Central memory CD8-positive, alpha-beta T cell (primary cell): Measurements from ENCODE around the gene GOLGA2.
A peak's percentile ranks its signal among the peaks of the same experiment; 100 is the strongest.

ENCODE experiments used
- ATAC-seq: fragments of 150-1000 bp; cut with Tn5 transposase; replicated peaks from 2 replicates; pipeline ENCODE4 v1.10.0; 2022; ENCODE audit warnings: mild to moderate bottlenecking, moderate FRiP score, moderate number of reproducible peaks; ENCODE audit not compliant: poor library complexity, severe bottlenecking; ENCODE audit errors: extremely low read depth
- DNase-seq, 2 donors: peaks; one replicate each; pipeline ENCODE4 v3.0.0; 2021; ENCODE audit warnings: low spot score in 2 of 2
- H3K27ac Mint-ChIP-seq: one replicate; pipeline ENCODE4 v1.8.0; 2022; ENCODE audit warnings: low read depth, mild to moderate bottlenecking, moderate library complexity, mixed read lengths
- H3K27me3 Mint-ChIP-seq: one replicate; pipeline ENCODE4 v1.8.0; 2022; ENCODE audit warnings: mixed read lengths
- H3K36me3 Mint-ChIP-seq: one replicate; pipeline ENCODE4 v1.8.0; 2022; ENCODE audit warnings: mild to moderate bottlenecking, moderate library complexity, mixed read lengths; ENCODE audit not compliant: insufficient read depth
- H3K4me1 Mint-ChIP-seq: one replicate; pipeline ENCODE4 v1.8.0; 2022; ENCODE audit warnings: mixed read lengths
- H3K4me3 Mint-ChIP-seq: one replicate; pipeline ENCODE4 v1.8.0; 2022; ENCODE audit warnings: mild to moderate bottlenecking, moderate library complexity, mixed read lengths
- H3K9me3 Mint-ChIP-seq: one replicate; pipeline ENCODE4 v1.8.0; 2022; ENCODE audit warnings: mixed read lengths

GOLGA2 gene

DNA sequence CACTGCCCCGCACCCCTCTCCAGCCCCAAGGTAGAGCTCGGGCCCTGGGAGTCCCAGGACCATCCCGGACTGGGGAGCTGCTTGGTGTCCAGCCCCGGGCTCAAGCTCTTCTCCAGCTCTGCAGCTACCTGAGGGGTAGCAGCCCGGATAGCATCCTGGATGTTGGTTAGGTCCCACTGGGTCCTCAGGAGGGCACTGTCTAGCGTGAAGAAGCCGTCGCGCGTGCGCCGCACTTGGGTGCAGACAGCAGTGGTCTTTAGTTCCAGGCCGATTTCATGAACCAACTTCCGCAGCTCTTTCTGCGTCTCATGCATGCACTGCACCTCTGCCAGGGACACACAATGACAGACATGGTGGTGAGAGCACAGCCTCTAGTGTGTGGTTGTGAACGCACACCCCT is 33.7 kb upstream of the GOLGA2 start:
- peaks cover 34% of the 10 kb centered on the region for H3K36me3 Mint-ChIP-seq
- DNase-seq (no peak), ATAC-seq (no peak)
- no peak overlapping the region for H3K4me3 Mint-ChIP-seq
- H3K4me1 Mint-ChIP-seq = no peaks in the 10 kb centered on the region
- H3K27ac Mint-ChIP-seq = no peak overlapping the region
- no peaks in the 10 kb centered on the region for H3K27me3 Mint-ChIP-seq
- no peaks in the 10 kb centered on the region for H3K9me3 Mint-ChIP-seq

DNA sequence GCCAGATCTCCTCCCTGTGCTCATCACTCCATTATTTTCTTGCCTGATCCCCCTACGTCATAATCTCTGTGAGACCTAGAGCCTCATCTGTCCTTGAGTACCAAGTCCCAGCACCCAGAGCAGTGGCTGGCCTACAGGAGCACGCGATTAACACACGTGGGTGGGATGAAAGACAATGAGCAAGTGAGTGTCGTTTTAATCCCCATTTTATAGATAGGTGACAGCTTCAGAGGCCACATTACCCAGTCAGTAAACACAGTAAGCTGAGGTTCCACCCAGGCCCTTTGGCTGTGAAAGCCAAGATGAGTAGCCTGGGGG is 29.1 kb upstream of the GOLGA2 start:
- Mint-ChIP-seq H3K36me3 (peaks cover 11% of the 10 kb centered on the region), H3K4me3 (no peak overlapping the region), H3K27me3 (no peaks in the 10 kb centered on the region), H3K9me3 (no peaks in the 10 kb centered on the region), H3K4me1 (no peaks in the 10 kb centered on the region), H3K27ac (no peak overlapping the region)
- no peak for DNase-seq
- no peak for ATAC-seq

DNA sequence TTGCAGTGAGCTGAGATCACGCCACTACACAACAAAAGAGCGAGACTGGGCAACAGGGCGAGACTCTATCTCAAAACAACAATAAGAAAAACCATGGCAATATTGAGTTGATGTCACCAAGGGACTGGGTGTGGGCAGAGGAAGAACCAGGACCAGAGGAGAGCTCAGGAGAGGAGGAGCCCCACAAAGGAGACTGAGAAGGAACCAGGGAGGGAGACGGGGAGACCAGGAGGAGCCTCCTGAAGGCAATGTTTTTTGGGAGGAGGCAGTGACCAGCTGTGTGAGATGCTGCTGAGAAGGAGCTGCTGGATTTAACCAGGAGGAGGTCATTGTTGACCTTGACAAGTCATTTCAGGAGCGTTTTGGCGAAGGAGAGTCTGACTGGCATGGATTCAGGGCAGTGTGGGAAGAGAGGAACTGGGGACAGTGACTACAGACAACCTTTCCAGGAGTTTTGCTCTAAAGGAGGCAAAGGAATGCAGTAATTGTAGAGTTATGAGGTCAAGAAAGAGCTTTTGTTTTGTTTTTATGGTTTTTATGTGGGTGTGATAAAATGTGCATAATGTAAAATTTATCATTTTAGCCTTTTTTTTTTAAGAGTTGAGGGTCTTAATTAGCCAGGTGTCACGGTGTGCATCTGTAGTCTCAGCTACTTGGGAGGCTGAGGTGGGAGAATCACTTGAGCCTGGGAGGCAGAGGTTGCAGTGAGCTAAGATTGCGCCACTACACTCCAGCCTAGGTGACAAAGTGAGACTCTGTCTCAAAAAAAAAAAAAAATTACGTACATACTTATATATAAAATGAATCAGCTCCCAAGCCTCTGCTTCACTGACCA is 28.5 kb upstream of the GOLGA2 start:
- H3K4me1 Mint-ChIP-seq = no peaks in the 10 kb centered on the region
- ATAC-seq (no peak), DNase-seq (no peak)
- peaks cover 8% of the 10 kb centered on the region for H3K36me3 Mint-ChIP-seq
- peak overlapping the region; percentile 67 for H3K27ac Mint-ChIP-seq
- H3K4me3 Mint-ChIP-seq = no peak overlapping the region
- H3K9me3 Mint-ChIP-seq = no peaks in the 10 kb centered on the region
- H3K27me3 Mint-ChIP-seq = no peaks in the 10 kb centered on the region

DNA sequence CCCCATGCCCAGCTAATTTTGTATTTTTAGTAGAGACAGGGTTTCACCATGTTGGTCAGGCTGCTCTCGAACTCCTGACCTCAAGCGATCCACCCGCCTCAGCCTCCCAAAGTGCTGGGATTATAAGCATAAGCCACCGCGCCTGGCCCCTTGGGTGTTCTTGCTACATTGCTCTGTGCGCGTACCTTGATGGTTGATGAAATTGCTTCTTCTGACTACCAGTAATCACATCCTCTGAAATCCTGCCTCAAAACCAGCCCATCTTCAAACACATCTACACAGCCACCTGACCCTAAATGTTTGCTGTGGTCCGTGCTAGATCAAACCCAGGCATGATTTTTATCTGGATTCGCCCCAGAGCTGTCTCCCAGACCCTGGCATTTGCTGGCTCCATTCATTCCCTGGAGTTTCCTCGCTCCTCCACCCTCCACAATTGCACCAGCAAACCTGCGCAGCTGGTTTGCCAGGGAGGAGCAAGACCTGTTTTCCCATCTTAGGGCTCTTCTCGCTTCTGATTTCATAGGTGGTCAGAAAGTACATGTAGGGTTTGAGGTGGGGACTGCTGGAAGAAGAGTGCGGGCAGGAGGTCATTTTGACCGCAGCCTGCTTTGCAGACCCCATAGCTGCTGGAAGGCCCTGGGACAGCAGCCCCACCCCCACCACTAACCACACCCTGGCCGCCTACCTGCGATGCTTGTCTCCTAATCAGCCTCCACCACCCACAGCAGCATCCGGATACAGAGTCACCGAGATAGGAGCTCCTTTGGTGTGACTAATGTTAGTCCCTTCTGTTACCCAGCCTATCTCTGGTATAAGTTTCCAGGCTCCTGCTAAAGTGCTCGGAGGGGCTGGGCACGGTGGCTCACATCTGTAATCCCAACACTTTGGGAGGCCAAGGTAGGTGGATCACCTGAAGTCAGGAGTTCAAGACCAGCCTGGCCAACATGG is 23.0 kb upstream of the GOLGA2 start:
- Mint-ChIP-seq H3K4me1 (no peaks in the 10 kb centered on the region), H3K36me3 (no peaks in the 10 kb centered on the region), H3K9me3 (no peaks in the 10 kb centered on the region), H3K27me3 (no peaks in the 10 kb centered on the region), H3K27ac (no peak overlapping the region), H3K4me3 (no peak overlapping the region)
- DNase-seq (no peak), ATAC-seq (no peak)

DNA sequence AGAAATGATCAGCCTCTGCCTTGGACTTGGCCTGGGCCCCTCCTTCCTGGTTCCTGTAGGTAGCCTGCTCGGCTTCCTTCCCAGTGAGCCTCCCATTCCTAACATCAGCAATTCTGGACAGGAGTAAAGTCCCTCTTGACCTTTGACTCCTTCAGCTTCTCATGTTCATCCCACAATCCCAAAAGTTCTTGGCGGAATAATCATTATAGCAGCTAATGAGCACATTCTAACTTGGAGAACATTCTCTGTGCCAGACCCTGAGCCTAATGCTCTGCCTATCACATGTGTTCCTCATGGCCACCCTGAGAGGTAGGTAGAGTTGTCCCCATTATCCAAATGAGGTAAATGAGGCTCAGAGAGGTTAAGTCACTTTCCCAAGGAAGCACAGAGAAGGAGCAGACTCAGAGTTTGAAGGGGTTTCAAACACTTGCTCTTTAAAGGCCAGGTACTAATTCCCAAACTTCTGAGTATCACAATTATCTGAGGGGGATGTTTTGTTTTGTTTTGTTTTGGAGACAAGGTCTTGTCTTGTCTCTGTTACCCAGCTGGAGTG is 21.5 kb upstream of the GOLGA2 start:
- Mint-ChIP-seq H3K4me1 (no peaks in the 10 kb centered on the region), H3K27me3 (no peaks in the 10 kb centered on the region), H3K9me3 (no peaks in the 10 kb centered on the region), H3K36me3 (no peaks in the 10 kb centered on the region), H3K27ac (no peak overlapping the region), H3K4me3 (no peak overlapping the region)
- no peak for DNase-seq
- no peak for ATAC-seq

DNA sequence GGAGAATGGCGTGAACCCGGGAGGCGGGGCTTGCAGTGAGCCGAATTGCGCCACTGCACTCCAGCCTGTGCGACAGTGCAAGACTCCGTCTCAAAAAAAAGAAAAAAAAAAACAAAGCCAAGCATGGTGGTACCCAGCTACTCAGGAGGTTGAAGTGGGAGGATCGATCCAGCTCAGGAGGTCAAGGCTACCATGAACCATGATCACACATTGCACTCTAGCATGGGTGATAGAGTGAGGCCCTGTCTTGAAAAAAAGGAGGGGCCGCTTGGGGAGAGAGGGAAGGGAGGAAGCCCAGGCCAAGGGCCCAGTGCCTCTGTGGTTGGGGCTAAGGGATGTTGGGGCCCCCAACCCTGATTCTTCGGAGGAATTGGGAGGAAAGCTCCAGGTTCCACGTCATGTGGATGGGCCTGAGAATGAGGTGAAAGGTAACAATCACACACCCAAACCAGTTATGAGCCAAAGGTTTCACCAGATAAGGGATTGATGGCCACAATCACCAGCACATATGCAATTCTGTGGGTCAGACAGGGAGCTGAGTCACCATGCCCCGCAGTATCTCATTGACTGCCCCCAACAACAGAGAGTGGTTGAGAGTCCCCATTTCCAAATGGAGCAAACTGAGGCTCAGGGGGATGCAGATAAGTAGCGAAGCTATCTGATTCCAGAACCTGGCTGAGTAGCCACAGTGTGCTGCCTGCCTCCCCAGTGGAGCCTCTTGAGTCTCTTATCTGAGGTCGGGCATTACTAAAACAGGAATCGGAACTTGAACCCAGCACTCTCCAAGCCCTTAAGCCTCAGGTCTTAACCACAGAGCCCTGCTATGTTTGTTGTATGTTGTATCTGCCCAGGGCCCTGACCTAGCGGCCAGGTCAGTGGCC is 20.8 kb upstream of the GOLGA2 start:
- no peak overlapping the region for H3K27ac Mint-ChIP-seq
- H3K4me3 Mint-ChIP-seq = no peak overlapping the region
- ATAC-seq (no peak), DNase-seq (no peak)
- H3K9me3 Mint-ChIP-seq = no peaks in the 10 kb centered on the region
- no peaks in the 10 kb centered on the region for H3K36me3 Mint-ChIP-seq
- H3K4me1 Mint-ChIP-seq = no peaks in the 10 kb centered on the region
- no peaks in the 10 kb centered on the region for H3K27me3 Mint-ChIP-seq

DNA sequence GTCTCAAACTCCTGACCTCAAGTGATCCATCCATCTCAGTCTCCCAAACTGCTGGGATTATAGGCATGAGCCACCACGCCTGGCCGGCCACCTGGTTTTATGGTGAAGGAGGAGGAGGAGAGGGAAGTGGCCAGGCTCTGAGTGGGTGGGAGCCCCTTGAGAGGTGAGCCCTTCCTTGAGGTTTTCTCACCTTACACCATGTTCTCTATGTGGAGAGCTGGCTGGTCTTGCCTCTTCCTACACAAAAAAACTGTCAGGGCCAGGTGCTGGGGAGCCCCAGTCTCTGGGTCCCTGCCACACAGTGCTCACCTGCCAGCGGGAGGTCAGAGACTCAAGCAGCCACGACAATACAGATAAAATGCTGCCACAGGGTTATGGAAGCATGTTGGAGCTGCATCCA is 18.3 kb upstream of the GOLGA2 start:
- no peak overlapping the region for H3K27ac Mint-ChIP-seq
- no peak for ATAC-seq
- no peaks in the 10 kb centered on the region for H3K4me1 Mint-ChIP-seq

DNA sequence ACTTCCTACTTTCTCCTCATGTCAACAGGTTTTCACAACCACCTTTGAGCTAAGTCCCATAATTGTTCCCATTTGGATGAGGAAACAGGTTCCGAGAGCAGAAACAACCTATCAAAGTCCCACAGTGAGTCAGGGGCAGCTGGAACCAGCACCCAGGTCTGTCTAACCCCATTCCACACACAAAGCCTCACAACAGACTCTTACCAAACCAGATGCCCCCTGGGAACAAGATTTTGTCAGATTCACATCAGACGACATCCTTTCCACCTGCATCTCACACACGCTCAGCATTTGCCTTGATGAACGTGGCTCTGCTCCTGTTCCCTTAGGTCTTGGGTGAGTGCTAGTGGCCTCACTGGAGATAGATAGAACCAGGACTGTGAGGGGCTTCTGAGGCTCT is 17.3 kb upstream of the GOLGA2 start:
- H3K36me3 Mint-ChIP-seq = no peaks in the 10 kb centered on the region
- ATAC-seq (no peak), DNase-seq (no peak)
- H3K4me1 Mint-ChIP-seq = no peaks in the 10 kb centered on the region
- H3K27me3 Mint-ChIP-seq = no peaks in the 10 kb centered on the region
- H3K4me3 Mint-ChIP-seq = no peak overlapping the region
- H3K27ac Mint-ChIP-seq = no peak overlapping the region
- H3K9me3 Mint-ChIP-seq = no peaks in the 10 kb centered on the region

More for the DNA sequence above, 18.3 kb upstream of the GOLGA2 start:
- H3K9me3 Mint-ChIP-seq = no peaks in the 10 kb centered on the region
- H3K27me3 Mint-ChIP-seq = no peaks in the 10 kb centered on the region
- H3K36me3 Mint-ChIP-seq = no peaks in the 10 kb centered on the region
- DNase-seq = no peak
- no peak overlapping the region for H3K4me3 Mint-ChIP-seq

DNA sequence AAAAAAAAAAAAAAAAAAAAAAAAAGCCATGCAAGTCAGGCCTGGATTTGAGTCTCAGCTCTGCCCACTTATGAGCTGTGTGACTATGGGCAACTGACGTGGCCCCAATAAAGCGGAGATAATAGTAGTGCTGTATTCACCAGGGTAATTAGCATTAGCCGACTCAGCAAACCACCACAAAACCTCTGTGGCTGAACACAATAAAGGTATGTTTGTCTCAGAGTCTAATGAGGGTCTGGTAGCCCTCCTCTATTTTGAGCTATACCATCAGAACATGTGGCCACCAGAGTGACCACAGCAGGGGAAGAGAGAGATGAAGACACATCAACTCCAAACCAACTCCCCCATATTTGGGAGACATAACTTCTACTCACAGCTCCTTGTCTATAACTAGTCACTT is 16.2 kb upstream of the GOLGA2 start:
- H3K9me3 Mint-ChIP-seq = no peaks in the 10 kb centered on the region
- DNase-seq = no peak

DNA sequence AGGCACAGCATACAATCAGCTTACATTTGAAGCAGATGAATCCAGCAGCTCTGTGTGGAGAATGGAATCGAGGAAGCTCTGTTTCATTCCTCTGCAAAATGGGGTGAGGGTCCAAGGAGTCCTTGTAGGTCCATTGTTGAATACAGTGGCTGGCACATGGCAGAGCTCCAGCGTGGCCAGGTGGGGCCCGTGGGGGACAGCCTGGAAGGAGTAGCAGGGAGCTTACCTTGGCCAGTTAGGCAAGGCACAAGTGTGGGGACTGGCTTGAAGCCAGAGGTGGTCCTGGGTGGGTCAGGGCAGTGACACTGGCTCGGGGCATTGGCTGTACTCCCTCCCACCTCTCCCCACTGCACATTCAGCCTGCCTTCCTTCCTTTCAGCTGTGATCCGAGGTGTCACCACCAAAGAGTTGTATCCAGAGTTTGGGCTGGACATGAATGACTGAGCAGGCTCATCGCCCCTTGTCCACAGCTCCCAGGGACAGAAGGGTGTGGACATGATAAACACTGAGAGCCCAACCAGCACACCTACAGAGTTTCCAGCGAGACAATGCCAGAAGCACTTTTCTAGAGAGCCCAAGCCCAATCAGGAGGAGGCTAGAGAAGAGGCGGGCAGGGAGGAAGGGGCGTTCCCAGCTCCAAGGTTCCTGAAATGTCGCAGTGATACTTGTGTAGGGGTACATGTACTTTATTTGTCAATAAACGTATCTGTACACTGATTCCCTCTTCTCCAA is 12.6 kb upstream of the GOLGA2 start:
- no peak overlapping the region for H3K27ac Mint-ChIP-seq
- H3K27me3 Mint-ChIP-seq = no peaks in the 10 kb centered on the region
- H3K9me3 Mint-ChIP-seq = no peaks in the 10 kb centered on the region
- ATAC-seq = no peak
- peaks cover 4% of the 10 kb centered on the region for H3K36me3 Mint-ChIP-seq
- no peak overlapping the region for H3K4me3 Mint-ChIP-seq
- no peaks in the 10 kb centered on the region for H3K4me1 Mint-ChIP-seq
- no peak for DNase-seq

More for the DNA sequence above, 16.2 kb upstream of the GOLGA2 start:
- Mint-ChIP-seq H3K27me3 (no peaks in the 10 kb centered on the region), H3K4me3 (no peak overlapping the region), H3K36me3 (no peaks in the 10 kb centered on the region), H3K27ac (no peak overlapping the region), H3K4me1 (no peaks in the 10 kb centered on the region)
- no peak for ATAC-seq

DNA sequence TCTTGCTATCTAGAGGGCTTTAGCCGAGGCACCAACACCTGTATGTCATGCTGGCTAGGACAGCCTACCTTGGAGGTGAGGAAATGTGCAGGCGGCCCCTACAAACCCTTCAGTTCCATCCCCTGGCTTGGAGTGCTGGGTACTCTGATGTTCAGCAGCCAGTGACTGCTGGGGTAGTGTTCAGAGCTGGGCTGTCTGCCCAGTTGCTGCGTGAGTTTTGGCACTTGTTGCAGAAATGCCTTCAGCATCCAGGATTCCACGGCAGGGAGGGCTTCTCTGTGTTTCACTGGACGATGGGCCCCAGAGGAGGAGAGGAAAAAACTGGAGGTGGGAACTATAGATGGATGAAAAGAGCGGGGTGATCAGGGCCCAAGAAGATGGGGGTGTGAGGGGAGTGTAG is 10.6 kb upstream of the GOLGA2 start:
- peaks cover 4% of the 10 kb centered on the region for H3K36me3 Mint-ChIP-seq
- H3K9me3 Mint-ChIP-seq = no peaks in the 10 kb centered on the region
- DNase-seq = no peak
- H3K27me3 Mint-ChIP-seq = no peaks in the 10 kb centered on the region
- H3K4me1 Mint-ChIP-seq = no peaks in the 10 kb centered on the region
- no peak overlapping the region for H3K4me3 Mint-ChIP-seq
- ATAC-seq = no peak
- no peak overlapping the region for H3K27ac Mint-ChIP-seq
